Smooth muscle cell (in vitro differentiated cells): ENCODE data around the gene LTN1. TPM values are rescaled to one million over a fixed set of nuclear protein-coding genes. Genes with fewer than 3 reads are reported as not detected.

Experiments used
- DNase-seq: peaks from one replicate; lab custom pipeline; 2025; ENCODE audit not compliant: unreplicated experiment; lab: John Stamatoyannopoulos, UW
- H2AFZ ChIP-seq: fragments of 200-600 bp; sonication (generic); 2 replicates; pipeline ENCODE4 v1.6.0; 2016; ENCODE audit warnings: antibody characterized with exemption, low read depth, mild to moderate bottlenecking
- H3F3A ChIP-seq: fragments of 200-600 bp; sonication (generic); 2 replicates; pipeline ENCODE4 v1.6.0; 2017; ENCODE audit warnings: antibody characterized with exemption, low read depth
- H3K27ac ChIP-seq: fragments of 200-600 bp; sonication (generic); 2 replicates; pipeline ENCODE4 v1.5.1; 2016; ENCODE audit warnings: low read depth, mild to moderate bottlenecking
- H3K27me3 ChIP-seq: fragments of 200-600 bp; sonication (generic); 2 replicates; pipeline ENCODE4 v1.6.1; 2016; ENCODE audit warnings: low read depth, mild to moderate bottlenecking
- H3K36me3 ChIP-seq: fragments of 200-600 bp; sonication (generic); 2 replicates; pipeline ENCODE4 v1.5.1; 2016; ENCODE audit warnings: low read depth
- H3K4me1 ChIP-seq: fragments of 200-600 bp; sonication (generic); 2 replicates; pipeline ENCODE4 v1.5.1; 2016; ENCODE audit warnings: low read depth
- H3K4me2 ChIP-seq: fragments of 200-600 bp; sonication (generic); 2 replicates; pipeline ENCODE4 v1.6.0; 2016; ENCODE audit warnings: mild to moderate bottlenecking
- H3K4me3 ChIP-seq: fragments of 200-600 bp; sonication (generic); 2 replicates; pipeline ENCODE4 v1.5.1; 2016; ENCODE audit warnings: mild to moderate bottlenecking
- H3K79me2 ChIP-seq: fragments of 200-600 bp; sonication (generic); 2 replicates; pipeline ENCODE4 v1.6.0; 2016; ENCODE audit warnings: low read depth, mild to moderate bottlenecking
- H3K9ac ChIP-seq: fragments of 200-600 bp; sonication (generic); 2 replicates; pipeline ENCODE4 v1.6.0; 2016; ENCODE audit warnings: low read depth
- H3K9me3 ChIP-seq: fragments of 200-600 bp; sonication (generic); replicated peaks from 2 replicates; pipeline ENCODE4 v1.5.1; 2016; ENCODE audit warnings: low read depth
- H4K20me1 ChIP-seq: fragments of 200-600 bp; sonication (generic); 2 replicates; pipeline ENCODE4 v1.6.0; 2016; ENCODE audit warnings: low read depth
- CTCF ChIP-seq: fragments of 200-600 bp; sonication (generic); IDR thresholded peaks from 2 replicates; pipeline ENCODE4 v1.5.1; 2017; ENCODE audit warnings: borderline replicate concordance, mild to moderate bottlenecking, antibody characterized with exemption; ENCODE audit not compliant: insufficient read depth, poor library complexity, severe bottlenecking
- WGBS: methylation state at CpG from one replicate; pipeline ENCODE4 v1.1.7; 2016; ENCODE audit warnings: low lambda C conversion rate; 5-methylcytosine and 5-hydroxymethylcytosine counted together
- polyA plus RNA-seq: library from polyadenylated mRNA; unstranded; fragments of >200 nt; fragmentation: Nextera tagmentation; extraction: Ambion mirVana; gene quantifications from 2 replicates; pipeline ENCODE4 v1.2.1, GENCODE V29; 2016
- total RNA-seq: library from RNA; depleted of rRNA; stranded (reverse); fragments of >200 nt; gene quantifications from 2 replicates; pipeline ENCODE4 v1.2.3, GENCODE V29; 2014

Gene LTN1
- total and polyA plus RNA-seq, 2 experiments from 2014 or later: 10.2 to 44.4 TPM

DNA sequence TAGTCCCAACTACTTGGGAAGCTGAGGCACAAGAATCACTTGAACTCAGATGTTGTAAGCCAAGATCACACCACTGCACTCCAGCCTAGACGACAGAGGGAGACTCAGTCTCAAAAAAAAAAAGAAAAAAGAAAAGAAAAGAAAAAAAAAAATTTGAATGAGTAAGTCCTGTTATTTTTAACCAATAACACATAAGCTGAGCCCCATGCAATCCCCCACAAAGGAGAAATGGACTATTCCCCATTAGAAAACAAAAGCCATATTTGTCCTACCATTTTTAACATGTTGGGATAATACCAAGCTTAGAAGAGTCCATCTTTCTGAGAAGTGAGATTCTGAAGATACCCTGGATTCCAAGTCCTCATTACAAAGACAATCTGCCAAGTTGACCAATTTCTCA, 32.4 kb downstream of the LTN1 start:
- H3K36me3 ChIP-seq: peaks cover 27% of the 10 kb centered on the region
- 100% methylated on average over 1 of the region's 1 CpG for WGBS
- H3K9me3 ChIP-seq: no peaks in the 10 kb centered on the region
- H3F3A ChIP-seq: peaks cover 3% of the 10 kb centered on the region
- peak overlapping the region; percentile 99 for H3K27ac ChIP-seq
- H3K4me3 ChIP-seq: no peak overlapping the region
- no peak for DNase-seq
- peaks cover 6% of the 10 kb centered on the region for H3K4me1 ChIP-seq
- no peaks in the 10 kb centered on the region for H3K27me3 ChIP-seq
- H3K4me2 ChIP-seq: peak overlapping the region; percentile 60
- no peak overlapping the region for H2AFZ ChIP-seq
- H4K20me1 ChIP-seq: no peaks in the 10 kb centered on the region
- H3K79me2 ChIP-seq: no peaks in the 10 kb centered on the region
- no peak overlapping the region for H3K9ac ChIP-seq
- no peak for TF ChIP-seq CTCF

DNA sequence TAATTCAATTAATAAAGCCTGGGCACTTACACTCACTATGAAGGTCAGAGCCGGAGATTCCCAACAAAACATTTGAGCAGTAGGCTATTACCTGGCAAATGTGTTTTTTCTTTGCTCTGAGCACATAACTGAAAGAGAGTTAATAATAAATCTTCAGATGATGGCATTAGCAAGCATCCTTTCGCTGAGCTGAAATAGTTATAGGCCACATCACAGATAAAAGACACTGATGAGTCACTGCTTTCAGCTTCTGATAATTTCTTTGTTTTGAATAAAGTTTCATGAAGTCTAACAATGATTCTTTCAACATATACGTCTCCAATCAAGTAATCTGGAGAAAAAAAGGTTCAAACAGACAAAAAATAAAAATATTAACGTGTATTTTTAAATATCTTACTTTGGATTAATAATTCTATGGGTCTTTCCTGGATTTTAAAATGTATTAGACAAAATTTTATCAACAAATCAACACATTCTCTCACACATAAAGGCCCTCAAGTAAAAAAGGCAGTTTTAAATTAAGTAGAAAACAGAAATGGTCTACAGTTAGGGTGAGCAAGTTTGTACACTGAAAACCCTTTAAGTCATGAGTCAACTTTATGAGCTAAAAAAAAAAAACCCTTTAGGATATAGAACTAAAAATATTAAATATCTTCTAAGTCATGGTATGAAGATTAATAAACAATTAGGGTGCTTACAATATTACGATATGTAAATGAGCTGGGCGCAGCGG, 33.1 kb downstream of the LTN1 start:
- Histone ChIP-seq H3K27ac (peak overlapping the region; percentile 99), H2AFZ (no peak overlapping the region), H3K4me1 (peaks cover 6% of the 10 kb centered on the region), H4K20me1 (no peaks in the 10 kb centered on the region), H3K9me3 (no peaks in the 10 kb centered on the region), H3F3A (peaks cover 3% of the 10 kb centered on the region), H3K4me2 (peak overlapping the region; percentile 60), H3K9ac (peak overlapping the region; percentile 84), H3K79me2 (no peaks in the 10 kb centered on the region), H3K27me3 (no peaks in the 10 kb centered on the region), H3K36me3 (peaks cover 21% of the 10 kb centered on the region), H3K4me3 (no peak overlapping the region)
- no peak for TF ChIP-seq CTCF
- DNase-seq: no peak
- WGBS: 73% methylated on average over 7 of the region's 7 CpGs

- no peaks in the 10 kb centered on the region for H3K4me1 ChIP-seq
- no peak overlapping the region for H3K27ac ChIP-seq
- H3K79me2 ChIP-seq: no peaks in the 10 kb centered on the region
- WGBS: 96% methylated on average over 2 of the region's 2 CpGs
- TF ChIP-seq CTCF: no peak
- no peaks in the 10 kb centered on the region for H4K20me1 ChIP-seq
- no peak for DNase-seq
- no peak overlapping the region for H3K9ac ChIP-seq
- no peak overlapping the region for H2AFZ ChIP-seq
- no peak overlapping the region for H3K4me3 ChIP-seq
- H3K4me2 ChIP-seq: no peak overlapping the region
- H3K9me3 ChIP-seq: no peaks in the 10 kb centered on the region
- no peaks in the 10 kb centered on the region for H3K27me3 ChIP-seq
- H3F3A ChIP-seq: no peaks in the 10 kb centered on the region
- peaks cover 58% of the 10 kb centered on the region for H3K36me3 ChIP-seq
These were observed 39.4 kb downstream of the LTN1 start for GRCh38 chr21:28953247-28953646.

DNA sequence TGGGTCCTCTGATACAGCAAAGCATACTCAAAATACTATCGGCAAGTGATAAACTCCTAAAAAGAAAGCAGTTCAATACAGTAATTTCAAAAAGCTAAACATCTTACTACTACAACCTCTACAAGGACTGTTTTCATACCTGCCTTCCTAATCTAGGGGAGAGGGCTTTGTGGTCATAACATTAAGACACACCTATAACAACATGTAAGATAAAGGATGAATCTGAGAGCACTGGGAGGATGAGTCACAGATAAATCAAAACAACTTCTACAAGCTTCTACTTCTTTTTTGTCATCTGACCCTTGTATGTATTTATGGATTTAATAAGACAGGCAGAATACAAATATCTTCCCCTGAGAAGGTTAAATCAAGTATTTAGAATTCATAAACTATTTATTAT, 40.0 kb downstream of the LTN1 start:
- H4K20me1 ChIP-seq: no peaks in the 10 kb centered on the region
- H3K36me3 ChIP-seq: peaks cover 56% of the 10 kb centered on the region
- no peak overlapping the region for H2AFZ ChIP-seq
- no peak overlapping the region for H3K9ac ChIP-seq
- no peaks in the 10 kb centered on the region for H3K9me3 ChIP-seq
- no peak overlapping the region for H3K4me2 ChIP-seq
- H3K79me2 ChIP-seq: no peaks in the 10 kb centered on the region
- no peaks in the 10 kb centered on the region for H3F3A ChIP-seq
- 100% methylated on average over 1 of the region's 1 CpG for WGBS
- no peak for DNase-seq
- H3K4me3 ChIP-seq: no peak overlapping the region
- H3K27ac ChIP-seq: no peak overlapping the region
- H3K27me3 ChIP-seq: no peaks in the 10 kb centered on the region
- TF ChIP-seq CTCF: no peak
- no peaks in the 10 kb centered on the region for H3K4me1 ChIP-seq
